Fibroblast of the aortic adventitia (primary cell): ENCODE data around the gene GATA5. TPM values are rescaled to one million over a fixed set of nuclear protein-coding genes. Genes with fewer than 3 reads are reported as not detected.

ENCODE experiments used
- DNase-seq: peaks from one replicate; pipeline ENCODE4 v3.0.0-alpha.2; 2010; ENCODE audit warnings: low read depth
- H3K4me3 ChIP-seq: 2 replicates; pipeline ENCODE4 v1.5.1; 2011; ENCODE audit warnings: low read depth, mild to moderate bottlenecking, control low read depth, low read length, moderate library complexity
- CTCF ChIP-seq: IDR thresholded peaks from 2 replicates; pipeline ENCODE4 v1.5.1; 2011; ENCODE audit warnings: mild to moderate bottlenecking, low read length, control low read depth, inconsistent platforms; ENCODE audit not compliant: insufficient read depth
- total RNA-seq: library from RNA; depleted of rRNA; stranded (reverse); fragments of >200 nt; gene quantifications from 2 replicates; pipeline ENCODE4 v1.2.3, GENCODE V29; 2012; ENCODE audit warnings: low replicate concordance

Gene GATA5
- total RNA-seq, 1 donor, result not detected

GRCh38 chr20:62484478-62484877 lies 8.7 kb upstream of the GATA5 start:
- H3K4me3 ChIP-seq, result no peak overlapping the region
- no peak for DNase-seq
- TF ChIP-seq CTCF, result no peak

GRCh38 chr20:62483613-62484458 lies 8.0 kb upstream of the GATA5 start:
- no peak overlapping the region for H3K4me3 ChIP-seq
- no peak for TF ChIP-seq CTCF
- no peak for DNase-seq

DNA sequence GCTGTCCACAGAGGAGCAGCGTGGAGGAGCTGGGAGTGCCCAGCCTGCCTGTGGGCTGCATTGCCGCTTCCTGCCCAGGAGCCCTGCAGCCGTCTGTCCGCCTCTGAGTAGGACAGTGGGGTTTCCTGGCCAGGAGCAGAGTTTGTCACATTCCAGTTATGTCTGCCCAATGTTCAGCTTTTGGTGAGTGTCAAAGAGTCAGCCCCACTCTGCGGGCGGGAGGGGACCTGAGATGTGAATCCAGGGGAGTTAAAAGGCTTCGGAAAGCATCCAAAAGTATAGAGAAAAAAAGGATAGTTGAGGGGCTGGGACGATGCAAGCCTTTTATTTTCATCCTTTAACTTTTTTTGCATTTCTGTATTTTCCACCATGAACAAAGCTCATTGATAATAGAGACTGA lies 7.2 kb upstream of the GATA5 start:
- H3K4me3 ChIP-seq, result no peak overlapping the region
- DNase-seq, result no peak
- no peak for TF ChIP-seq CTCF

DNA sequence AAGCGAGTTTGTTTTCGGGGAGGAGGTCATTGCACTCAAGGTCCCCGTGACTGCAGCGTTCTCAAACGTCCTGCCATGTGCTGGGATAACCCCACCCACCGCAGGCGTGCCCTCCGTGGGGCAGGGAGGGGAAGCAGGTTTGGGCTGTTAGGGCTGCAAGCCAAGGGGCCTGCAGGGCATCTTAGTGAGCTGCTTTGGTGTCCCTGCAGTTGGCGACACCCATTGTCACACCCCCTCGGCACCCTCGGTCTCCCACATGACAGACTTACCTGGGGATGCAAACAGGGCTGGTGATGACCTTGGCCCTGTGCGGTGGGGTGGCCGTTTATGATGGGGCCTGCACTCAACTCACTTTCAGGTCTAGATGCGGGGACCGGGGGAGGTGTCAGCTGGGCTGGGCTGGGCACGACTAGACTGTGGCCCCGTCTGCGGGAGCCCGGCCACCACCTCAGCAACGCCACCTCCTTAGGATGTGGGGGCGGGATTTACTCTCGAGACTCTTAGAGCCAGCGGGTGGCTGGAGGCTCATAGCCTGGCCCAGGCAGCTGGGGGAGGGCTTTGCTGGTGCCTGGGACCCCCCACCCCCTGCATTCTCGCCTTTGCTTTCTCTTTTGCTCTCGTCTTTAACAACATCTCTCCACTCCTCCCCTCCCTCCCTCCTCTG lies 6.5 kb upstream of the GATA5 start:
- DNase-seq, result no peak
- no peak overlapping the region for H3K4me3 ChIP-seq
- no peak for TF ChIP-seq CTCF

DNA sequence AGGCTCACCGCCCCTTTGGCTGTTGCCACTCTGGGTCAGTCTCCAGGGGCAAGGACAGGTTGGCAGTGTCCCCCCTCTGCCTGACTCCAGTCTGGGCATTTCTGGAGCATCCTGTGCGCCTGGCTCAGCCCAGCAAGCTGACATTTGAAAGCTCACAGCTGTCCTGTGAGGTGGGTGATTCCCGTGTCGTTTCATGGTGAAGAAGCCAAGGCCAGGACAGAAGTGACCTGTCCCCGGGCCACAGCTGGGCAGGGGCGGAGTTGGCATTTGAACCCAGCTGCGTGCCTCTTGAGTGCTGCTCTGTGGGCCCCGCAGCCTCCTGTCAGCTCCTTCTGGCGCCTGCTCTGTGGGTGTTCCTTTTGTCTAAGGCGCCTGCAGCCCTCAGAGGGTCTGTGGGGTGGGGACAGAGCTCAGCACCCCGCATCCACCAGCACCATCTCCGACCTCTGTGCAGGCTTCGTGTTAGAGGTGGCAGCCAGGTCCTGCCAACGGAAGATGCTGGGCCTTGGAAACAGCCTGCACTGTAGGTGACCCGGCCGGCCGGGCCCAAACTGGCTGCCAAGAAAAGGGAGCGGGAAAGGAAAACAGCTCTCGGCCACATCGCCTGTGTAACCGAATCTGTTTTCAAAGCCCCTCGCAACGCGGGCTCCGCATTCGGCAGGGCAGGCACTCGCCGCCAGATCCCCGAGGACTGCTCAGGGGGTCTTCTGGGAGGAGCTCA lies 5.8 kb upstream of the GATA5 start:
- no peak overlapping the region for H3K4me3 ChIP-seq
- TF ChIP-seq CTCF, result no peak
- no peak for DNase-seq

DNA sequence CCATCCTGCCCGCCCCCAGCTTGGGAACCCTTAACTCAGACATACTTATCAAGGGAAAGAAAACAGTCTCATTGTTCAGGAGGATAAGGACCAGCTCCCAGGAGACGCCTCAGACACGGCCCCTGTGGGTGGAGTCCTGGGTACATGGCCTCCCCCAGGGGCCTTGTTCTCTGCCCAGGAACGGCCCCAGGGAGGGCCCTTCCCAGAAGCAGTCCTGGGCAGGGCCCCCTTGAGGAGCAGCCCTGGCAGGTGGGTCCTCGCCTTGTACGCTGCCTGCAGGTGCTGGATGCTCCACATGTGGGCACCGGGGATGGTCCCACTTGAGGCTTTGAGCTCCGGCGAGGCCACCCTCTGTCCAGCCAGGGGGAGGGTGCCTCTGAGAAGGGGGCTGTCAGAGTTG lies 4.5 kb upstream of the GATA5 start:
- DNase-seq, result peak; percentile 6
- H3K4me3 ChIP-seq, result no peak overlapping the region
- TF ChIP-seq CTCF, result no peak
